ENCODE results near the gene HSD17B10. TPM values are rescaled to one million over a fixed set of nuclear protein-coding genes. Genes with fewer than 3 reads are reported as not detected.

HSD17B10 gene
- total RNA-seq, 1 donor from 2014 or later = 139 TPM

Other genes starting within 250 kb of the HSD17B10 start
- gene KDM5C, start 209.2 kb downstream of the HSD17B10 start, total RNA-seq = 98.3 and 111 TPM in 2 replicates
- 0.14 and 0.21 TPM in 2 replicates for gene IQSEC2, start 152.8 kb downstream of the HSD17B10 start, total RNA-seq
- 134 and 136 TPM in 2 replicates for gene SMC1A, start 11.7 kb downstream of the HSD17B10 start, total RNA-seq
- gene RIBC1, start 11.5 kb downstream of the HSD17B10 start, total RNA-seq = 0.43 and 0.90 TPM in 2 replicates